Esophagus muscularis mucosa (tissue), 4 donors: ENCODE results near the gene TAOK1. TPM values are rescaled to one million over a fixed set of nuclear protein-coding genes. Genes with fewer than 3 reads are reported as not detected.

Source experiments
- DNase-seq: peaks from one replicate; pipeline ENCODE4 v3.0.0-alpha.2; 2017; ENCODE audit errors: extremely low spot score
- H3K27ac ChIP-seq, 4 donors: fragments of 200-600 bp; sonication (generic); replicated peaks in 1 of 4; 1 replicate in 3 of 4; 2 replicates in 1 of 4; pipeline ENCODE4 v1.5.1; 2016 to 2019; ENCODE audit warnings: mild to moderate bottlenecking in 1 of 4
- H3K27me3 ChIP-seq, 4 donors: fragments of 200-600 bp; sonication (generic); one replicate each; pipeline versions ENCODE4 v1.5.1 to v1.6.0; 2016 to 2019
- H3K36me3 ChIP-seq, 4 donors: fragments of 200-600 bp; sonication (generic); one replicate each; pipeline ENCODE4 v1.5.1; 2016 to 2019
- H3K4me1 ChIP-seq, 4 donors: fragments of 200-600 bp; sonication (generic); one replicate each; pipeline ENCODE4 v1.5.1; 2016 to 2019
- H3K4me3 ChIP-seq, 4 donors: fragments of 200-600 bp; sonication (generic); 1 replicate in 2 of 4; 2 replicates in 2 of 4; pipeline ENCODE4 v1.5.1; 2016 to 2019; ENCODE audit warnings: mild to moderate bottlenecking in 4 of 4, moderate library complexity in 1 of 4
- H3K9me3 ChIP-seq, 4 donors: fragments of 200-600 bp; sonication (generic); 1 replicate in 3 of 4; 2 replicates in 1 of 4; pipeline ENCODE4 v1.5.1; 2016 to 2019
- CTCF ChIP-seq, 3 experiments: fragments of 200-600 bp in 2 of 3; fragments of 450-650 bp in 1 of 3; sonication (generic) in 2 of 3; IDR thresholded peaks; one replicate each; pipeline ENCODE4 v1.5.1; 2017 to 2019; ENCODE audit warnings: antibody characterized with exemption in 3 of 3, mild to moderate bottlenecking in 2 of 3, moderate library complexity in 1 of 3
- EP300 ChIP-seq: sonication (generic); formaldehyde crosslinking; IDR thresholded peaks from one replicate; pipeline ENCODE4 v1.6.1; 2017; ENCODE audit warnings: antibody characterized with exemption
- POLR2A ChIP-seq: fragments of 450-650 bp; IDR thresholded peaks from one replicate; pipeline ENCODE4 v1.6.1; 2017; ENCODE audit warnings: antibody characterized with exemption, moderate library complexity, mild to moderate bottlenecking, low read depth
- POLR2AphosphoS5 ChIP-seq, 2 donors: sonication (generic); formaldehyde crosslinking; IDR thresholded peaks; one replicate each; pipeline ENCODE4 v1.6.1; 2017; ENCODE audit warnings: antibody characterized with exemption in 2 of 2
- WGBS: methylation state at CpG from one replicate; pipeline ENCODE4 v1.1.5; 2018; 5-methylcytosine and 5-hydroxymethylcytosine counted together
- intact Hi-C: fragments of 100-400 bp; cut with DNase I; formaldehyde crosslinking; loops from one replicate; pipeline ENCODE4 v1.15.1; 2023
- total RNA-seq, 4 donors: library from RNA; depleted of rRNA; stranded (reverse); fragments of >200 nt; gene quantifications; one replicate each; pipeline versions ENCODE4 v1.1.0 to v1.2.1, GENCODE V29; 2016

Gene TAOK1
- total RNA-seq, 4 donors from 2014 or later, result 48.7 to 73.1 (median 58.9) TPM

GRCh38 chr17:29585080-29585751 is 195.1 kb downstream of the TAOK1 start:
- Histone ChIP-seq H3K36me3 (peaks cover 16 to 34% (median 32%) of the 10 kb centered on the region in 4 donors), H3K27me3 (no peaks in the 10 kb centered on the region), H3K9me3 (no peaks in the 10 kb centered on the region), H3K4me3 (peak overlapping the region; percentile 32 to 50 (median 36)), H3K4me1 (peaks cover 64 to 92% (median 81%) of the 10 kb centered on the region in 4 donors), H3K27ac (peak overlapping the region; percentile 75 to 90 (median 82))
- TF ChIP-seq POLR2A (no peak), POLR2AphosphoS5 (IDR thresholded peaks at IDR 0.05) (peak; percentile 46 to 57), CTCF (IDR thresholded peaks at IDR 0.05) (peak in 1 of 3 experiments; percentile 6), EP300 (no peak)
- intact Hi-C loops, result loop anchor here (5.0 kb wide), 1 partner anchor 42 kb away; no protein-coding TSS in a partner anchor
- no peak for DNase-seq
- 52% methylated on average over 5 of the region's 8 CpGs for WGBS

DNA sequence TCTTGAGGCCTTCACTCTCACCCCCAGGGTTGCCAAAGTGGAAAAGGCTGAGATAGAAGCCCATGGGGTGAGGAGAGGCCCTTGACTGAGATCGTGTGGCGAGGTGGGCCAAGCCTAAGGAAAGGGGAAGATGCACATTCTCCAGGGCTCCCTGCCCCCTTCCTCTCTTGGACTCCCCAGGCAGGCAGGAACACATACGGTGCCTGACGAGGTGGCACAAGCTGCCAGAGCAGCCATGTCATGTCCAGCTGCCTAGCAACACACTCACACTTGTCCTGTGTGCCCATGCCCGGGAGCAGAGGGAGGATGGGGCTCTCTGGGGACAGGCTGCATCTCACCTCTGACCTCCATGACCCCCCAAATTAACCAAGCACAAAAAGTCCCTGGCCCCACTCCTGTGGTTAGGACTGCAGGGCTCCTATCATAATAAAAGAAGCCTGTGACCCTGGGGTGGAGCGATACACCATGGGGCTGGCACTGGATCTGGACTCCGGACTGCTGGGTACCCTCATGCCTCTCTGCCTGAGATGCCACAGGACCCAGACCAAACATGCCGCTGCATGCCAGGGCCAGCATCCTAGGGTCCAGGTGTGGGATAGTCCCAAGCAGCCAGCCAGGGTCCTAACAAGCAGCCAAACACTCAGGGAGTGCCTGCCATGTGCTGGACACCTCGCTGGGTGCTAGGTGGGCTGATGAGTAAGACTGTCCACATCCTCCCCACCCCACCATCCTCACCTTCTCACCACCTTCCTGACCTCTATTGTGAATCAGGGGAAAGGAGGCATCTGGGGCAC is 196.7 kb downstream of the TAOK1 start:
- Histone ChIP-seq H3K27ac (peak overlapping the region; percentile 85 to 94 (median 88)), H3K4me1 (peaks cover 73 to 92% (median 85%) of the 10 kb centered on the region in 4 donors), H3K27me3 (no peaks in the 10 kb centered on the region), H3K9me3 (no peaks in the 10 kb centered on the region), H3K4me3 (peak overlapping the region; percentile 85 to 99 (median 88)), H3K36me3 (peaks cover 10 to 19% (median 18%) of the 10 kb centered on the region in 4 donors)
- intact Hi-C loops, result loop anchor here (5.0 kb wide), 1 partner anchor 40 kb away; no protein-coding TSS in a partner anchor
- TF ChIP-seq CTCF (IDR thresholded peaks at IDR 0.05) (no peak), POLR2AphosphoS5 (IDR thresholded peaks at IDR 0.05) (no peak), EP300 (no peak), POLR2A (no peak)
- no peak for DNase-seq
- 81% methylated on average over 5 of the region's 9 CpGs for WGBS

DNA sequence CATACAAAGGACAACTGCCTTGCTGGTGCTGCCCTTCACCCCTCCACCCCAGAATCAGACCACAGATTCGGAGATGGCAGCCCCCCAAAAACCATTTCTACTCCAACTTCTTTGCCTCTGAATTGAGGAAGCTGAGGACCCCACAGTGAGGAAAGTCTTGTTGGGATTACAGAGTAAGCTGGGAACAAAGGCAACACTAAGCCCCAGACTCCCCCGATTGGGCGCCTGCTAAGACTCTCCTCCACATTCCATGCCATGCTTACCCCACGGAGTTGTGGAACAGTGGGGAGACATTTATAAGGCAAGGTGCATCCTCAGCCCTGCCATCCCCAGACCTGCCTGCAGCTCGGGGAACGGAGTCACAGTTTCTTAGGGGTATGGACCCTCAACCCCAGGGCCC is 197.4 kb downstream of the TAOK1 start:
- intact Hi-C loops, result loop anchor here (5.0 kb wide), 1 partner anchor 40 kb away; no protein-coding TSS in a partner anchor
- Histone ChIP-seq H3K9me3 (no peaks in the 10 kb centered on the region), H3K4me1 (peaks cover 80 to 92% (median 88%) of the 10 kb centered on the region in 4 donors), H3K36me3 (peaks cover 3 to 12% (median 11%) of the 10 kb centered on the region in 4 donors), H3K27me3 (no peaks in the 10 kb centered on the region), H3K4me3 (peak overlapping the region; percentile 85 to 99 (median 88)), H3K27ac (peak overlapping the region; percentile 85 to 94 (median 88))
- WGBS, result 79% methylated on average over 6 of the region's 6 CpGs
- TF ChIP-seq POLR2A (no peak), CTCF (IDR thresholded peaks at IDR 0.05) (no peak), POLR2AphosphoS5 (IDR thresholded peaks at IDR 0.05) (no peak), EP300 (no peak)
- DNase-seq, result no peak

- WGBS, result 33% methylated on average over 3 of the region's 8 CpGs
- Histone ChIP-seq H3K27me3 (no peaks in the 10 kb centered on the region), H3K27ac (peak overlapping the region; percentile 85 to 94 (median 88)), H3K36me3 (peaks cover 0 to 7% (median 6%) of the 10 kb centered on the region in 4 donors), H3K9me3 (no peaks in the 10 kb centered on the region), H3K4me1 (peaks cover 80 to 90% (median 87%) of the 10 kb centered on the region in 4 donors), H3K4me3 (peak overlapping the region; percentile 85 to 99 (median 88))
- DNase-seq, result no peak
- no peak for TF ChIP-seq EP300
- no peak for TF ChIP-seq POLR2AphosphoS5 (IDR thresholded peaks at IDR 0.05)
- no peak for TF ChIP-seq POLR2A
- intact Hi-C loops, result loop anchor here (5.0 kb wide), 1 partner anchor 39 kb away; no protein-coding TSS in a partner anchor
Measured at GRCh38 chr17:29588017-29588561, 197.9 kb downstream of the TAOK1 start.
